ENCODE data around the gene LEFTY1.
"Not testable (repeated sequence)": the region's sequence is repeated elsewhere in the genome, so short reads cannot be mapped to it uniquely, and the experiment has no call there.

The LEFTY1 gene

GRCh38 chr1:225887554-225888288 is 1.2 kb downstream of the LEFTY1 start:
- DNase-seq (ENCODE audit: low spot score), result not testable (repeated sequence)

- no peak for DNase-seq (ENCODE audit: low spot score)
Measured at GRCh38 chr1:225887030-225887314, 2.0 kb downstream of the LEFTY1 start.

GRCh38 chr1:225886159-225887029 is 2.6 kb downstream of the LEFTY1 start:
- DNase-seq (ENCODE audit: low spot score), result no peak

GRCh38 chr1:225885336-225885735 is 3.6 kb downstream of the LEFTY1 start:
- DNase-seq (ENCODE audit: low spot score), result no peak

- no peak for DNase-seq (ENCODE audit: low spot score)
Measured at GRCh38 chr1:225883616-225884265, 5.2 kb downstream of the LEFTY1 start.

- DNase-seq (ENCODE audit: low spot score), result no peak
Measured at GRCh38 chr1:225882694-225883615, 6.0 kb downstream of the LEFTY1 start.

- peak; percentile 94 for DNase-seq (ENCODE audit: low spot score)
Measured at GRCh38 chr1:225881959-225882693, 6.8 kb downstream of the LEFTY1 start, which contains the start of gene TMEM63A. TSS of gene TMEM63A (minus strand) at chr1:225882380. CDS start at chr1:225877580, 4,800 bp downstream.

- peak; percentile 73 for DNase-seq (ENCODE audit: low spot score)
Measured at GRCh38 chr1:225881081-225881958, 7.6 kb downstream of the LEFTY1 start.

- no peak for DNase-seq (ENCODE audit: low spot score)
Measured at GRCh38 chr1:225880636-225881035, 8.3 kb downstream of the LEFTY1 start.

- DNase-seq (ENCODE audit: low spot score), result no peak
Measured at GRCh38 chr1:225880222-225880588, 8.7 kb downstream of the LEFTY1 start.

GRCh38 chr1:225879521-225880221 is 9.3 kb downstream of the LEFTY1 start:
- DNase-seq (ENCODE audit: low spot score), result no peak

GRCh38 chr1:225878282-225878681 is 10.7 kb downstream of the LEFTY1 start:
- DNase-seq (ENCODE audit: low spot score), result no peak

GRCh38 chr1:225877580-225877979 is 11.4 kb downstream of the LEFTY1 start:
- peak; percentile 73 for DNase-seq (ENCODE audit: low spot score)

GRCh38 chr1:225876900-225877510 is 11.9 kb downstream of the LEFTY1 start:
- DNase-seq (ENCODE audit: low spot score), result no peak

GRCh38 chr1:225875044-225875815 is 13.7 kb downstream of the LEFTY1 start:
- DNase-seq (ENCODE audit: low spot score), result no peak

- DNase-seq (ENCODE audit: low spot score), result no peak
Measured at GRCh38 chr1:225874431-225874830, 14.5 kb downstream of the LEFTY1 start.

GRCh38 chr1:225873281-225873850 is 15.6 kb downstream of the LEFTY1 start:
- no peak for DNase-seq (ENCODE audit: low spot score)

GRCh38 chr1:225872075-225872430 is 16.9 kb downstream of the LEFTY1 start:
- no peak for DNase-seq (ENCODE audit: low spot score)
